ENCODE measurements around the gene TTC3.
A peak's percentile ranks its signal among the peaks of the same experiment; 100 is the strongest.

Gene TTC3

GRCh38 chr21:37155186-37155585 is 82.1 kb downstream of the TTC3 start:
- peak in 1 of 2 experiments; percentile 14 for DNase-seq

DNA sequence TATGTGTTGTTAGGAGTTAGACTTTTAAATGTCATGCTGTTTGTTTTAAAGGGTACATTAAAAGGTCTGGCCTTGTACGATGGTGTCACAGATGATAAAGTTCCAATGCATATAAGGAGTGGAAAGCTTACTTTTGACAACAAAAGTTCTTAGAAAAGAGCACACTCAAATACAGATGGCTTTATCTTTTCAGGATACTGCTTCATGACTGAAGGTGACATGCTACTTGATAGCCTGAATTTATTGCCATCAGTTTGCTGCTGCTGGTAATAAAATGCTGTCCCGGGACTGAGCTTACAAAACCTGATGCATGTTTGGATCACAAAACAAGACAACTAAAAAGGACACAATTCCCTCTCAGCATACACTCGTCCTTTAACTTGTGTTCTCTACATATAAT is 84.9 kb downstream of the TTC3 start:
- no peak for DNase-seq

GRCh38 chr21:37159053-37159776 is 86.2 kb downstream of the TTC3 start:
- no peak for DNase-seq

GRCh38 chr21:37159949-37160348 is 86.9 kb downstream of the TTC3 start:
- no peak for DNase-seq

- peak; percentile 13 to 20 for DNase-seq
Observed at GRCh38 chr21:37164742-37165141, 91.7 kb downstream of the TTC3 start.

- DNase-seq = no peak
Observed at GRCh38 chr21:37165586-37165985, 92.5 kb downstream of the TTC3 start.

- DNase-seq = peak; percentile 11 to 47
Observed at GRCh38 chr21:37166733-37167132, 93.7 kb downstream of the TTC3 start.

DNA sequence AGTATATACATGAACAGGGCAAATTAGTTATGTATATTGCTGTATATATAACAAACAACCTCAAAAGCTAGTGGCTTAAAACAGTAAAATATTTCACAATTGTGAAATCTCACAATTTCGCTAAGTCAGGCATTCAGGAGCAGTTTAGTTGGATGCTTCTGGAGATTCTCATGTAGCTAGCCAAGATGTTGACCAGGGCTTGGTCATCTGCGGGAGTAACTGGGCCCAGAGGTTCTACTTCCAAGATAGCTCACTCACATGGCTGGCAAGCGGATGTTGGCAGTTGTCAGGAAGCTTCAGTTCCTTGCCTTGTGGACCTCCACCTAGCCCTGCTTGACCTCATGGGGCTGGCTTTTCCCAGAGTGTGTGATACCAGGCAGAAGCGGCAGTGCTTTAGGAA is 95.6 kb downstream of the TTC3 start:
- no peak for DNase-seq

GRCh38 chr21:37172646-37173045 is 99.6 kb downstream of the TTC3 start:
- no peak for DNase-seq

DNA sequence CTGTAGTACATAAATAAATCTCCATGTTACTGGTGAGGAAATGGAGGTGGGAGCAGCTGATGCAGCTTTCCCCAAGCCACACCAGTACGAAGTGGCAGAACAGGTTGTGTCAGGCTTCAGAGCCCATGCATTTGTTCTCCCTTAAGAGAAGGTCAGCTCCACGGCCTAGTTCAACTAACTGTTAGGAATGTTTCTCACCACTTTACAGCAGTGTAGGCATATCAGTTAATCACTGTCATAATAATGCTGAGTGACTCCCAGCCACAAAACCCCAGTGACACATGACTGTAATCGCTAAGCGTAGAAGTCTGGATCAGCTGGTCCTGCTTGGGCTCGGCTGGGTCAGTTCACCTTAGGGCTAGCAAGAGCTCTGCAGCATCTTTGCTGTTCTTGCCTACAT is 103.7 kb downstream of the TTC3 start:
- DNase-seq = no peak

DNA sequence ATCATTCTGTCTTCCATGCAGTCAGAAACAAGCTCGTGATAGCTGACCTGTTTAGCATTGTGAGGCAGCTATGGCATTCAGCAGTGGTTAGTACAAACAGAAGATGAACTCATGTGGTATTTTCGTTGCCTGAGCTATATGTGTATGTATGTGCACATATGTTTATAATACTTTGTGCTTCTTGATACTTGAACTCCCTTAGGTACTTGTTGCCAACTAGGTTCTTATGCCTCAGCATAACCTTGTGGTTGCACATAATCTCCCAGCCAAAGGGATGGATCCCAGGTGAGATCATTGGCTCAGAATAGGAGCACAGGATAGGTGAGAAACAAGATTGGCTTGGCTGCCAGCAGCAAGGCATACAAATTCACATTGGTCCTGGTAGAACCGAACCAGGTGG is 108.0 kb downstream of the TTC3 start:
- DNase-seq = no peak

DNA sequence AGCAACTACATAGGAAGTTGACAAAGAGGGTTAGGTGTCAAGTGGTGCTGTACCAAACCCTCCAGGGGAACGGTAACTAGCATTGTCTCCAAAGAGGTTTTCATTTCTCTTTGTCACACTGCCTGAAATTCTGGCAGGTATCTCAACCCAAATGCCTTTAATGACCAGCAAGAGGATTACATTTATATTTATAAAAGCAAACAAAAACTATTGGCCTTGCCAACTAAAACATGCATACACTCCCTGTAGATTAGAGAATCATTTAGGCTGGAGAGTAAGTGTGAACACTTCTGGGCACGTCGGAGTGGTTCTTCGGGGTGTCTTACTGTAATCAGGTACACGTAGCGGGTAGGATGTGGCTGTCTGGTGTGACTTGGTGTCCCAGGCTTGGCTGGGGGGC is 109.2 kb downstream of the TTC3 start:
- no peak for DNase-seq

DNA sequence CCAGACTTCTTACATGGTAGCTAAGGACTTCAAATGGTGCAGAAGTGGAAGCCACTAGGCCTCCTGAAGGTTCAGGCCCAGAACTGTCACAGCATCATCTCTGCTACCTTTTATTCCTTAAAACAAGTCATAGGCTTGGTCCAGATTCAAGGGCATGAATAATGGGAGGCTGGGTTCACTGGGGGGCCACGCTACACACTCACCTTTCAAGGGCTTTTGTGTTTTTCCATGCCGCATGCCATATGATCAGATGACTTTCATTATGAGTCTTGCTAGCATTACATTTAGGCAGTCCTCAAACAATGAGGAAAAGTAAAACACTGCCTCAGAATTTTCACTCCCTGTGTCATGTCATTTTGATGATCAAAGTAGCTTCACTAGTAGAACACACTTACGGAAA is 110.7 kb downstream of the TTC3 start:
- no peak for DNase-seq

GRCh38 chr21:37184784-37185593 is 111.9 kb downstream of the TTC3 start:
- no peak for DNase-seq

DNA sequence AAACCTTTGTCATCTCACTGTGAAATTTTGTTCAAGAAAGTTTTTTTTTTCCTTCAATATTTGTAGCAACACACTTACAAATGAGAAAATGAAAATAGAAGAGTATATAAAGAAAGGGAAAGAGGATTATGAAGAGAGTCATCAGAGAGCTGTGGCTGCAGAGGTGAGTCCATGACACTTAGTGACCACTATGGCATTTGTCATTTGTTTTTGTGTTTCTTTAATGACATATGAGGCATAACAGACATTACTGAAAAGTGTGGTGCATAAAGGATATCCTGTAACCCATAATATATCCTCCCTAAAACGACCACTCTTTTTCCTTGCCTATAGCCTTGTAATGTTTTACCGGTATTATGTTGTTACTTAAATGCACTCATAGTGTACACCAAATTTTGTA is 113.9 kb downstream of the TTC3 start:
- no peak for DNase-seq

DNA sequence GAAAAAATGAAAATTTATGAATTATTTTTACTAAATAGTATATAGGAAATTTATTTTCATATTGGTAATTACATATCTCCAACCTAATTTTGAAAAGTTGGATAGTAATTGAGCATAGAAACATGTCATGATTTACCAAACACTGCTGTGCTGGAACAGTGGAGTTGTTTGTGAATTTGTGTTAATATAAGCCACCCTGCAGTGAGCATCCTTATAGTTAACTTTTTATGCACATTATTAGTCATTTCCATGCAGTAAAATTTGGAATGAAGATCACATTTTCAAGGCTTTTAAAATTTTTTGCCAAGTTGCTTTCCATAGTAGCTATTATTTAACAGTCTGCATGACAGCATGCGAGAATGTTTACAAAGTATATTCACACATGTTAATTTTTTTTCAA is 115.8 kb downstream of the TTC3 start:
- no peak for DNase-seq

- no peak for DNase-seq
Observed at GRCh38 chr21:37192019-37192418, 119.0 kb downstream of the TTC3 start.

DNA sequence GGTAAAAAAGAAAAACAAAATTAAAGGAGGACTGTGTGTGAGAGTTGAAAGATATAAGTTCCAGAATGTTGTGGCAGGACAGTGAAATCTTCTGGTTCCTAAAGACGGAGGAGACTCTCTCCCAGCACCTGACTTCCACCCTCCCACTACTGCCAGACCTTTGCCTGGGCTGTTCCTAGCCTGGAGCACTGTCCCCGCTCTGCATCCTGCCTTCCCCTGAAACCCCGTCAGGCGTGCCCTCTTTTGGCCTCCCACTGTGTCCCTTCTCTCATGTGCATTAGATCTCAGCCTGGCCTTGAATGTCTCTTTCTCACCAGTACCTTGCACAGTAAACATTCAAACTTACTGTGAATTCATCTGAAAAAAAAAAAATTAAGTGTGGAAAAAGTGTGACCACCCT is 120.0 kb downstream of the TTC3 start:
- no peak for DNase-seq

DNA sequence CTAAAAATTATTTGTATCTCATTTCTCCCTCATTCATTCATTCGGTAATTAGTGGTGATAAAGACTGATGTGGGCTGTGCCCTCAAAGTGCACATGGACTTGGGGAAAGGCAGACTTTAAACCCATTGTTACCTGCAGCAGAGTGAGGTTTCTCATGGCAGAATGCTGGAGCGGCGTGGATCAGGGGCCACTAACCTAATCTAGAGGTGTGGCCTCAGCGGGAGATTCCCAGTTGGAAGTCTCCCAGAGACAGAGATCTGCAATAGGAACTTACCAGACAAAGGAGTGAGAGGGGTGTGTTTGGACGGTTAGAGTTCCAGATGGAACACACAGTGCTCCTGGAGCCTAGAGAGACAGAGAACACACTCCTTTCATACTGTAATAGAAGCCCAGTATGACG is 120.6 kb downstream of the TTC3 start:
- DNase-seq = no peak

DNA sequence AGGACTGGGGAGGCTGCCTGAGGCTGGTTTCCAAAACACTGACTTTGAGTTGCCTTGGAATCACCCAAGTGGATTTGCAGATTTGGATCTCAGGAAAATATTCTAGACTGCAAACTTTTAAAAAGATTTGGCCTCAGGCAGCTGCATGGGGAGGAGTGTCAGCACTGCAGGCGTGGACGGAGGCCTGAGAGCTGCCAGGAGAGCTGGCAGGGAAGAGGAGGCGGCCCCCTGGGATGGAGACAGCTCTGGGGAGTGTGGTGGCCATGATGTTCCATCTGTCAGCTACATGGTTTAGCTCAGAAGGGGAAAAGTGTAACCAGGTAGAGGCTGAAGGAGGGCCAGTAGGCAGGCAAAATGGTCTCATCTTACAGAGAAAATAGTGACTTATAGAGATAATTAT is 122.0 kb downstream of the TTC3 start:
- DNase-seq = no peak

DNA sequence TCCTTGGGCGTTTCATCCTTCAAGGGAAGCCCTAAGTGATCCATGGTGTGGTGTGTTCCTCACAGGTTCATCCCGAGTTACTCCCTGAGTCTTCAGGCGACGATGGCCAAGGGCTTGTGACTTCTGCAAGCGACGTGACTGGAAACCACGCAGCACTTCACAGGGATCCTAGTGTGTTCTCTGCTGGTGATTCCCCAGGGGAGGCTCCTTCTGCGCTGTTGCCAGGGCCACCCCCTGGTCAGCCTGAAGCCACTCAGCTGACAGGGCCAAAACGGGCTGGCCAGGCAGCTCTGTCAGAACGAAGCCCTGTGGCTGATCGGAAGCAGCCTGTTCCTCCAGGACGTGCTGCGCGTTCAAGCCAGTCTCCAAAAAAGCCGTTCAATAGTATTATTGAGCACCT is 122.6 kb downstream of the TTC3 start:
- no peak for DNase-seq

- DNase-seq = no peak
Observed at GRCh38 chr21:37196847-37197246, 123.8 kb downstream of the TTC3 start.

GRCh38 chr21:37197746-37198145 is 124.7 kb downstream of the TTC3 start:
- DNase-seq = no peak

DNA sequence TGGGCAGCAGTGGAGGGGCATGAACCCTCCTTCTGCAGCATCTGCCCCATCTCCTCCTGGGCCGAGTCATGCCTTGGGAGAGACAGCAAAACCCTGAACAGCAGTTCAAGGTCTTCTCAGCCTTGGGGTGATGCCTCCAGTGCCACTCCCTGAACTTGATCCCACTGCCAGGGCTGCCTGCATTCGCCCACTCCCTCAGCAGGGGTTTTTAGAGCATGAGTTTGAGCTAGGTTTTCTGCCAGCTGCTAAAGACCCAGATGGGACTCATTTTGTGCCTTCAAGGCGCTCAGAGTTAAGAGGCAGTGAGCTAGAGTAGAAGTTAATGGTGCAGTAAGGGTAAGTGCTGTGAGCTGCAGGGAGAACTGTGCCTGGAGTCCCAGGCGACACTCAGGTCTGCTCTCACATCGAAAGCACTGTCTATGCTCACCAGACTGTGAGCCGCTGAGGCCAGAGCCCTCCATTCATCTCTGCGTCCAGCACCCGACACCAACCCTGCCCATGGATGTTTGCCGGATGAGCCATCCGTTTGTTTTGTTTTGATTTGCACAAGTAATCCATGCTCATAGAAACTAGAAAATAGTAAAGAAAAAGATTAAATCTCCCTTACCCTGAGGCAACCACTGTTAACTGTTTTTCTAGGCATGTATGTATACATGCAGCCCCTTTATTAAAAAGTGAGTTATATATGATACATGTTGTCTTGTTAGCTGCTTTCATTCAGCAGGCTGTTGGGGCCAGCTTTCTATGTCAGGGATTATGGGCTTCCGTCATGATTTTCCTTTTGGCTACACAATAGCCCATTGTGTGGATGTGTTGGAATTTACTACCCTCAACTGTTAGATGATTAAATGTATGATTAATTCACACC is 126.2 kb downstream of the TTC3 start:
- DNase-seq = no peak

All from Kasumi-1 (cell line).